ENCODE results near the gene EPS8L2. TPM values are rescaled to one million over a fixed set of nuclear protein-coding genes. Genes with fewer than 3 reads are reported as not detected.

EPS8L2 gene
- total RNA-seq, 4 donors from 2014 or later = 29.1 to 48.0 (median 32.7) TPM

DNA sequence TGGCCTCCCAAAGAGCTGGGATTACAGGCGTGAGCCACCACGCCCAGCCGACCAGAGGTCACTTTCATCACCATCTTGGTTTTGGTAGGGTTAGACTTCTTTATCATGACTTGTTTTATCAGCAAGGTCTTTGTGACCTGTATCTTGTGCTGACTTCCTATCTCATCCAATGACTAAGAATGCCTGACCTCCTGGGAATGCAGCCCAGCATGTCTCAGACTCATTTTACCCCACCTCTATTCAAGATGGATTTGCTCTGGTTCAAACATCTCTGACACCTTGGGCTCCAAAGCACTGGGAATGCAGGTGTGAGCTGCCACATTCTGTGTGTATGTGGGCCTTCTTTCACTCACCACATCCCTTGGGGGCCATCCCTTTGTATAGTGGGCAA, 36.1 kb downstream of the EPS8L2 start:
- Histone ChIP-seq H3K4me3 (no peak overlapping the region), H3K27me3 (peaks cover 0 to 5% of the 10 kb centered on the region in 2 donors), H3K4me1 (peaks cover 0 to 19% (median 11%) of the 10 kb centered on the region in 4 donors), H3K36me3 (no peaks in the 10 kb centered on the region), H3K9me3 (no peaks in the 10 kb centered on the region), H3K27ac (no peak overlapping the region)
- TF ChIP-seq, protein P1, sequence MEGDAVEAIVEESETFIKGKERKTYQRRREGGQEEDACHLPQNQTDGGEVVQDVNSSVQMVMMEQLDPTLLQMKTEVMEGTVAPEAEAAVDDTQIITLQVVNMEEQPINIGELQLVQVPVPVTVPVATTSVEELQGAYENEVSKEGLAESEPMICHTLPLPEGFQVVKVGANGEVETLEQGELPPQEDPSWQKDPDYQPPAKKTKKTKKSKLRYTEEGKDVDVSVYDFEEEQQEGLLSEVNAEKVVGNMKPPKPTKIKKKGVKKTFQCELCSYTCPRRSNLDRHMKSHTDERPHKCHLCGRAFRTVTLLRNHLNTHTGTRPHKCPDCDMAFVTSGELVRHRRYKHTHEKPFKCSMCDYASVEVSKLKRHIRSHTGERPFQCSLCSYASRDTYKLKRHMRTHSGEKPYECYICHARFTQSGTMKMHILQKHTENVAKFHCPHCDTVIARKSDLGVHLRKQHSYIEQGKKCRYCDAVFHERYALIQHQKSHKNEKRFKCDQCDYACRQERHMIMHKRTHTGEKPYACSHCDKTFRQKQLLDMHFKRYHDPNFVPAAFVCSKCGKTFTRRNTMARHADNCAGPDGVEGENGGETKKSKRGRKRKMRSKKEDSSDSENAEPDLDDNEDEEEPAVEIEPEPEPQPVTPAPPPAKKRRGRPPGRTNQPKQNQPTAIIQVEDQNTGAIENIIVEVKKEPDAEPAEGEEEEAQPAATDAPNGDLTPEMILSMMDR (IDR thresholded peaks at IDR 0.05) = no peak
- no peak for TF ChIP-seq EP300 (IDR thresholded peaks at IDR 0.05)
- no peak for DNase-seq (ENCODE audit: low spot score in 2 of 2)
- WGBS, 2 donors = 92 to 95% methylated on average over 3 of the region's 3 CpGs

DNA sequence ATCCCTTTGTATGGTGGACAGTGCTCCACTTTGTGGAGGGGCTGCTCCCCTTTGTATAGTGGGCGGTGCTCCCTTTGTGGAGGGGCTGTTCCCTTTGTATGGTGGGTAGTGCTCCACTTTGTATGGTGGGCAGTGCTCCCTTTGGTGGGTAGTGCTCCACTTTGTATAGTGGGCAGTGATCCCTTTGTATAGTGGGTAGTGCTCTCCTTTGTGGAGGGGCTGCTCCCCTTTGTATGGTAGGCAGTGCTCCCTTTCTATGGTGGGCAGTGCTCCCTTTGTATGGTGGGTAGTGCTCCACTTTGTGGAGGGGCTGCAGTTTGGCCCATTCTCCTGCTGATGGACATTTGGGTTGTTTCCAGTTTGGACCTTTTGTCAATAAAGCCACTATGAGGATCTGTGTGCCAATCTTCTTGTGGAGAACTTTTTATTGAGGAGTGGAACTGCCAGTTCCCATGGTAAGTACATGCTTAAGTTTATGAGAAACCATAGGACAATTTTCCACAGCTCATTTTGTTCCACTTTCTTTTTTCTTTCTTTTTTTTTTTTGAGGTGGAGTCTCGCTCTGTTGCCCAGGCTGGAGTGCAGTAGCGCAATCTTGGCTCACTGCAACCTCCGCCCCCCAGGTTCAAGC, 36.7 kb downstream of the EPS8L2 start:
- TF ChIP-seq POLR2A (IDR thresholded peaks at IDR 0.05) (no peak), EP300 (IDR thresholded peaks at IDR 0.05) (no peak)
- TF ChIP-seq, protein P1 (IDR thresholded peaks at IDR 0.05) = no peak
- Histone ChIP-seq H3K4me1 (peaks cover 0 to 14% (median 8%) of the 10 kb centered on the region in 4 donors), H3K4me3 (no peak overlapping the region), H3K9me3 (no peaks in the 10 kb centered on the region), H3K27ac (no peak overlapping the region), H3K27me3 (peaks cover 0 to 5% of the 10 kb centered on the region in 2 donors), H3K36me3 (no peaks in the 10 kb centered on the region)
- 94 to 97% methylated on average over 3 to 4 of the region's 4 CpGs for WGBS, 2 donors
- no peak for DNase-seq (ENCODE audit: low spot score in 2 of 2)

DNA sequence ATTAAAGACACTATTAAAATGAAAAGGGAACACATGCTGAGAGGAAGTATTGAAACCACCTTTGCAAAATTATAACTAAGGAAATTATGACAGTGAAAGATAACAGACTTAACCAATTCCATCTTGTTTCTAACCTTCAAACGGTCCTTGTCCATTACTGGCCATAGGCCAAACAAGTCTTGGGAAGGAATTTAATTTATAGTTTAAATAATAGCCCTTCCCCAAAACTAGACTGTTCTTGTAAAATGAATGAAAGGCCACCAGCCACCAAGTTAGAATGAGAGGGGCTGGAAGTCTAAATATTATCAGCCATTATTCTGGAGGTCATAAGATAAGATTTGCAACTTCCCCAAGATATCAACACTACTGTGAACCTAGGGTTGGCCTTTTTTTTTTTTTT, 39.4 kb downstream of the EPS8L2 start:
- 20 to 25% methylated on average over 1 of the region's 1 CpG for WGBS, 2 donors
- Histone ChIP-seq H3K9me3 (no peaks in the 10 kb centered on the region), H3K4me3 (no peak overlapping the region), H3K27ac (peak overlapping the region in 1 of 4 donors; percentile 98), H3K36me3 (no peaks in the 10 kb centered on the region), H3K4me1 (peaks cover 0 to 33% (median 26%) of the 10 kb centered on the region in 4 donors), H3K27me3 (no peaks in the 10 kb centered on the region)
- no peak for TF ChIP-seq EP300 (IDR thresholded peaks at IDR 0.05)
- TF ChIP-seq, protein P1 (IDR thresholded peaks at IDR 0.05) = no peak
- TF ChIP-seq POLR2A (IDR thresholded peaks at IDR 0.05) = no peak
- no peak for DNase-seq (ENCODE audit: low spot score in 2 of 2)

DNA sequence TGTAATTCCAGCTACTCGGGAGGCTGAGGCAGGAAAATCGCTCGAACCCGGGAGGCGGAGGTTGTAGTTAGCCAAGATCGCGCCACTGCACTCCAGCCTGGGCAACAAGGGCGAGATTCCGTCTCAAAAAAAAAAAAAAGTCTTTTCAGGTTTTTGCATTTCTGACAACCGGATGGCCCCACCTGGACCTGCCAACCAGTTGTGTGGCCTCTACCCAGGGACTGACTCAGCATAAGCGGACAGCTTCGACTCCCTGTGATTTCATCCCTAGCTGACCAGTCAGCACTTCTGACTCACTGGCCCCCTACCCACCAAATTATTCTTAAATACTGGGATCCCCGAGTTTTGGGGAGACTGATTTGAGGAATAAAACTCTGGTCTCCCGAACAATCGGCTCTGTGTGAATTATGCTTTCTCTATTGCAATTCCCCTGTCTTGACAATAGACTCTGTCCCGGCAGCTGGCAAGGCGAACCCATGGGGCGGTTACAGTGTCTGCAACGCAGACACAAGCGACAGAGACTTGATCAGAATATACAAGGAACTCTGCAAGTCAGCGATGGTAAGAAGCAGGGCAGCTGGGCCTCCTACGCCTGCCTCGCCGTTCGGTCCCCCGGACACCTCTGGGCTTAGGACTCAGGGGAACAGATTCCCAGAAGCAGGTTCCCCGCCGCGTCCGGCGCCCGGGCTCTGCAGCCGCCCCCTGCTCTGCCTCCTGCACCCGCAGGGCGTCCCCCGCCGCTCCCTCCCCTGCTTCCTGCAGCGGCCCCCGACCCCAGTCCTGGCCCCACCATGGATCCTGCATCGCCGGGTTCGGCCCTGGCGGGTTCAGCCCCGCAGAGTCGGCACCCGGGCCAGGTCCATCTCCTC, 40.5 kb downstream of the EPS8L2 start:
- 23 to 37% methylated on average over 29 to 46 of the region's 46 CpGs for WGBS, 2 donors
- peak overlapping the region; percentile 78 to 98 (median 96) for H3K27ac ChIP-seq
- H3K36me3 ChIP-seq = no peaks in the 10 kb centered on the region
- no peak for DNase-seq (ENCODE audit: low spot score in 2 of 2)
- TF ChIP-seq EP300 (IDR thresholded peaks at IDR 0.05) (no peak), POLR2A (IDR thresholded peaks at IDR 0.05) (no peak)
- TF ChIP-seq, protein P1 (IDR thresholded peaks at IDR 0.05) = no peak
- H3K4me3 ChIP-seq = peak overlapping the region; percentile 72 to 100 (median 100)
- no peaks in the 10 kb centered on the region for H3K27me3 ChIP-seq
- no peaks in the 10 kb centered on the region for H3K9me3 ChIP-seq
- peaks cover 0 to 33% (median 26%) of the 10 kb centered on the region in 4 donors for H3K4me1 ChIP-seq
